ENCODE measurements around the gene OR1J2.
"Not testable (repeated sequence)": the region's sequence is repeated elsewhere in the genome, so short reads cannot be mapped to it uniquely, and the experiment has no call there.

Gene OR1J2

DNA sequence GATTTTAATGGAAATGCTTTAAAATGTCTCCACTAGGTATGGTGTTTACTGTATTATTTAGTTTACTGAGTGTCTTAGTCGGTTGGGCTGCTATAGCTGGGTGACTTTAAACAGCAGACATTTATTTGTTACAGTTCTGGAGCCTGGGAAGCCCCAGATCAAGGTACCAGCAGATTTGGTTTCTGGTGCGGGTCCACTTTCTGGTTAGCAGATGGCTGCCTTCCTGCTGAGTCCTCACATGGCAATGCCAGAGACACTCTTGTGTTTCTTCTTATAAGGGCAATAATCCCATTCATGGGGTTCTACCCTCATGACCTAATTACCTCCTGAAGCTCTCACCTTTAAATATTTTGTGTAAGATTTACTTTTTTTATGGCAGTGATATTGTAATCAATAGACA lies 7.6 kb downstream of the OR1J2 start:
- H3K27ac ChIP-seq = no peak overlapping the region
- POLR2A ChIA-PET (ENCODE audit: low non-redundant PET) = no interaction called here
- TF ChIP-seq, protein P1, sequence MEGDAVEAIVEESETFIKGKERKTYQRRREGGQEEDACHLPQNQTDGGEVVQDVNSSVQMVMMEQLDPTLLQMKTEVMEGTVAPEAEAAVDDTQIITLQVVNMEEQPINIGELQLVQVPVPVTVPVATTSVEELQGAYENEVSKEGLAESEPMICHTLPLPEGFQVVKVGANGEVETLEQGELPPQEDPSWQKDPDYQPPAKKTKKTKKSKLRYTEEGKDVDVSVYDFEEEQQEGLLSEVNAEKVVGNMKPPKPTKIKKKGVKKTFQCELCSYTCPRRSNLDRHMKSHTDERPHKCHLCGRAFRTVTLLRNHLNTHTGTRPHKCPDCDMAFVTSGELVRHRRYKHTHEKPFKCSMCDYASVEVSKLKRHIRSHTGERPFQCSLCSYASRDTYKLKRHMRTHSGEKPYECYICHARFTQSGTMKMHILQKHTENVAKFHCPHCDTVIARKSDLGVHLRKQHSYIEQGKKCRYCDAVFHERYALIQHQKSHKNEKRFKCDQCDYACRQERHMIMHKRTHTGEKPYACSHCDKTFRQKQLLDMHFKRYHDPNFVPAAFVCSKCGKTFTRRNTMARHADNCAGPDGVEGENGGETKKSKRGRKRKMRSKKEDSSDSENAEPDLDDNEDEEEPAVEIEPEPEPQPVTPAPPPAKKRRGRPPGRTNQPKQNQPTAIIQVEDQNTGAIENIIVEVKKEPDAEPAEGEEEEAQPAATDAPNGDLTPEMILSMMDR (conservative IDR thresholded peaks at IDR 0.05; ENCODE audit: low read depth) = no peak
- CTCF ChIA-PET = interaction anchor here (0.7 kb wide), 1 partner anchor 734 kb away, joined by 3 read pairs; no protein-coding TSS in a partner anchor
- DNase-seq (ENCODE audit: low spot score) = no peak

DNA sequence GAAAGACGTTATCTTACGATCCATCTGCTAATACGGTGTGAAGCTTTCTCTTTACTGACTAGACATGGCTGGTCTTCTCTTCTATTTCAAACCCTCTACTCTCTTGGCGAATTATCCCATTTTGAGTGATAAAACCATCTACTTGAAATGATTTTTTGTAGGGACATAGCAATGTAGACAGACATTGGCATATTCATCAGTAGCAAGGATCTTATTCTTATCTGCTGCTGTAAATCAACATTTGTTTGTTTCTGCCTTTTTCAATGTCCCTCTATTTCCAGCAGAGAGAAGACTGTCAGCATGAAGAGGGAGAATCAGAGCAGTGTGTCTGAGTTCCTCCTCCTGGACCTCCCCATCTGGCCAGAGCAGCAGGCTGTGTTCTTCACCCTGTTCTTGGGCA lies 8.2 kb downstream of the OR1J2 start, which contains the start of gene OR1J4:
Gene OR1J4, plus strand, starts transcription at position 301 of the 400 bp plus-strand sequence. Its CDS starts 0 bp downstream, at position 301.
- H3K27ac ChIP-seq = no peak within 1 kb of the TSS
- POLR2A ChIA-PET (ENCODE audit: low non-redundant PET) = no interaction called here
- CTCF ChIA-PET = interaction anchor here (0.7 kb wide), 1 partner anchor 734 kb away, joined by 3 read pairs; no protein-coding TSS in a partner anchor
- TF ChIP-seq, protein P1 (conservative IDR thresholded peaks at IDR 0.05; ENCODE audit: low read depth) = no peak
- DNase-seq (ENCODE audit: low spot score) = no peak

DNA sequence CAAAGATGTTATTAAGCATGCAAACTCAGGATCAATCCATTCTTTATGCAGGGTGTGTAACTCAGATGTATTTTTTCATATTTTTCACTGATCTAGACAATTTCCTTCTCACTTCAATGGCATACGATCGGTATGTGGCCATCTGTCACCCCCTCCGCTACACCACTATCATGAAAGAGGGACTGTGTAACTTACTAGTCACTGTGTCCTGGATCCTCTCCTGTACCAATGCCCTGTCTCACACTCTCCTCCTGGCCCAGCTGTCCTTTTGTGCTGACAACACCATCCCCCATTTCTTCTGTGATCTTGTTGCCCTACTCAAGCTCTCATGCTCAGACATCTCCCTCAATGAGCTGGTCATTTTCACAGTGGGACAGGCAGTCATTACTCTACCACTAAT lies 8.8 kb downstream of the OR1J2 start:
- POLR2A ChIA-PET (ENCODE audit: low non-redundant PET) = no interaction called here
- CTCF ChIA-PET = interaction anchor here (0.6 kb wide), 1 partner anchor 1082 kb away, joined by 4 read pairs; no protein-coding TSS in a partner anchor
- TF ChIP-seq, protein P1 (conservative IDR thresholded peaks at IDR 0.05; ENCODE audit: low read depth) = no peak
- DNase-seq (ENCODE audit: low spot score) = no peak
- no peak overlapping the region for H3K27ac ChIP-seq

DNA sequence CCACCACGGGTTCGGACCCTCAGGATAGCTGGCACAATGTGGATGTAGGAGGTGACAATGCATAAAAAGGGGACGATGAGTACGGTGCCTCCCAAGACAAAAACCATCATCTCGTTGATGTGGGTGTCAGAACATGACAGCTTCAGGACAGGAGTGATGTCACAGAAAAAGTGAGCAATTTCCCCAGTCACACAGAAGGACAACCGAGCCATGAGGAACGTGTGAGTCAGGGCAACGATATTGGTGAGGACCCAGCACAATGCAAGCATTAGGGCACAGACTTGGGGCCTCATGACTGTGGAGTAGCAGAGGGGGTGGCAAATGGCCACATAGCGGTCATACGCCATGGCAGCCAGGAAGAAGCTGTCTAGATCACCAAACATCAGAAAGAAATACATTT lies 16.0 kb downstream of the OR1J2 start:
- TF ChIP-seq, protein P1 (conservative IDR thresholded peaks at IDR 0.05; ENCODE audit: low read depth) = no peak
- ChIA-PET CTCF (no interaction called here), POLR2A (ENCODE audit: low non-redundant PET) (no interaction called here)
- no peak for DNase-seq (ENCODE audit: low spot score)
- no peak overlapping the region for H3K27ac ChIP-seq

DNA sequence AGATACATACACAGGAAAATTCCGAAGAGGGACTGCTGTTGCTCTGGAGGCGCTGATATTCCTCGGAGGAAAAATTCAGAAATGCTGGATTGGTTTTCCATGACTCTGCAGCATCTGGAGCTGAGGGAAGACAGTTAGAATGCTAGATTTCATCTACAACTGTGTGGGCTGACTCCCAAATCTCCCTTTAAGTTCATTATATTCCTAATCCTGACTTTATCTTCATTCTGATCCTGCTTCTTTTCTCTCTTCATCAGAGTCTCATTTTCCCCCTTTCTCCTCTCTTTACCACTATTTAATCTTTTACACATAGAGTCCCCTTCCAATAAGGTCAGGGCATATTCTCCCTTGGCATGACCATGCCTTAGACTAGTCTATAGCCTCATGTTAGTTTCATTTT lies 16.6 kb downstream of the OR1J2 start, which contains the start of gene OR1N1:
Gene OR1N1, minus strand, starts transcription at position 101 of the 400 bp plus-strand sequence. Its CDS starts 0 bp downstream, at position 101.
- CTCF ChIA-PET = interaction anchor here (0.6 kb wide), 1 partner anchor 46 kb away, joined by 3 read pairs; no protein-coding TSS in a partner anchor
- no peak for DNase-seq (ENCODE audit: low spot score)
- no peak within 1 kb of the TSS for H3K27ac ChIP-seq
- TF ChIP-seq, protein P1 (conservative IDR thresholded peaks at IDR 0.05; ENCODE audit: low read depth) = no peak
- POLR2A ChIA-PET (ENCODE audit: low non-redundant PET) = no interaction called here

DNA sequence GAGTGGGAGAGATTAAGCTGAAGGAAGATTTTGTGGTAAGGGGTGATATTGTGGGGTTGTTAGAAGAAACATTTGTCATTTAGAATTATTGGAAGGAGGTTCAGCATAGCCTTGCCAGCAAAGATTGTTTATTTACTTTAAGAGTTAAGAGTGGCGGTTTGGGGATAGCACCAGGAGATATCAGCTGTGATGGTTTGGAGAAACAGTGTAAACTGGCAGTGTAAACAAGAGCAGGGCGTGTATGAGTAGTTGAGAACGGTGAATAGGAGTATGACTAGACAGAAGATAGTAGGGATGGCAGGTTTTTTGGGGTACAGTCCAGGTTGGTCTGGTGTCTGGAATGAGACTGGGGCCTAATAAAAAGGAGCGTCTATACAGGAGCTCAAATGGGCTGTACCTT lies 20.6 kb downstream of the OR1J2 start:
- DNase-seq (ENCODE audit: low spot score); POLR2A ChIA-PET (ENCODE audit: low non-redundant PET); H3K27ac ChIP-seq; CTCF ChIA-PET: not testable (repeated sequence)

DNA sequence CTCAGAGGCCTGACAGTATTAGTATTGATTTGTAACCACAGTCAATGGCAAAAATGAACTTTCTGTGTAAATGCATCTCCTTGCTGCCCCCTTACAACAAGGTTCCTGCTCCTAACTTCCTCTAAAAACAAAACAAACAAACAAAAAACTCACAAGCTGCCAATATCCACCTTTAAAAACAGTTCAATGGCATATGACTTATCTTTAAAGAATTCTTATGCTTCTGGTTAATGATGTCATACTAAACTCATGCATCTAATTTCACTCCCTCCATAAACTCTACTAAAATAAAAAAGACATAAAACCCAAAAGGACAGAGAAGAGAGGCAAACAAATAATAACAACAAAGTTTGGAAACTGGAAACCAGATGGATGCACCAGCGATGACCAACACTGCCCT lies 25.5 kb downstream of the OR1J2 start:
- no peak for DNase-seq (ENCODE audit: low spot score)
- H3K27ac ChIP-seq = no peak overlapping the region
- CTCF ChIA-PET = no interaction called here
- POLR2A ChIA-PET (ENCODE audit: low non-redundant PET) = no interaction called here
- TF ChIP-seq, protein P1 (conservative IDR thresholded peaks at IDR 0.05; ENCODE audit: low read depth) = no peak

DNA sequence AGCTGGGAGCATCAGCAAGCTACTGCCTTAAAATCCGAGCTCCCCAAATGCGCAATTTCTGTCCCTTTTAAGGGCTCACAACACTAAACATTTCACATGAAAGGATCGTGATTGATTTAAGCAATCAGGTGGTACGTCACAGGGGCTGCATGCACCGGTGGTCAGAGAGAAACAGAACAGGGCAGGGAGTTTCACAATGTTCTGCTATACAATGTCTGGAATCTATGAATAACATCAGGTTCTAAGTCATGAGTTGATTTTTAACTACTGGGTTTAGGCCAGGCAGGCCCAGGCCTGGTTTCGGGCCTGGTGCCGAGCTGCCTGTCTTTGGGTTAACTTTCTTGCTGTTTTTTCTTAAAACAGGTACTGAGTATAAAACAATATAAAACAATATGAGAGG lies 26.5 kb downstream of the OR1J2 start:
- DNase-seq (ENCODE audit: low spot score); POLR2A ChIA-PET (ENCODE audit: low non-redundant PET); CTCF ChIA-PET; H3K27ac ChIP-seq: not testable (repeated sequence)

Measured in RWPE1 (cell line).